Activated CD4-positive, alpha-beta T cell treated with anti-CD3 and anti-CD28 coated beads, Interleukin-2, amount 10 ng/mL, durations not matched to agents 24 days and 14 days (primary cell): ENCODE measurements around the gene RIMS3. TPM values are rescaled to one million over a fixed set of nuclear protein-coding genes. Genes with fewer than 3 reads are reported as not detected.
A peak's percentile ranks its signal among the peaks of the same experiment; 100 is the strongest.

Source experiments
- DNase-seq: peaks from one replicate; pipeline ENCODE4 v3.0.0; 2022
- H3K27ac Mint-ChIP-seq: one replicate; pipeline ENCODE4 v1.8.0; 2022; ENCODE audit warnings: mild to moderate bottlenecking, mixed read lengths
- H3K27me3 Mint-ChIP-seq: one replicate; pipeline ENCODE4 v1.8.0; 2022; ENCODE audit warnings: mixed read lengths
- H3K36me3 Mint-ChIP-seq: one replicate; pipeline ENCODE4 v1.8.0; 2022; ENCODE audit warnings: low read depth, mild to moderate bottlenecking, mixed read lengths
- H3K4me1 Mint-ChIP-seq: one replicate; pipeline ENCODE4 v1.8.0; 2021; ENCODE audit warnings: mixed read lengths
- H3K4me3 Mint-ChIP-seq: one replicate; pipeline ENCODE4 v1.8.0; 2022; ENCODE audit warnings: mild to moderate bottlenecking, moderate library complexity, mixed read lengths
- H3K9me3 Mint-ChIP-seq: one replicate; pipeline ENCODE4 v1.8.0; 2021; ENCODE audit warnings: mixed read lengths
- intact Hi-C: fragments of 100-400 bp; cut with micrococcal nuclease; formaldehyde crosslinking; loops from one replicate; pipeline ENCODE4 v1.15.1; 2023
- total RNA-seq: library from RNA; stranded (reverse); gene quantifications from 2 replicates; pipeline ENCODE4 v1.2.3, GENCODE V29; 2022

Gene RIMS3
- total RNA-seq, 1 donor from 2014 or later, result 2.0 TPM

DNA sequence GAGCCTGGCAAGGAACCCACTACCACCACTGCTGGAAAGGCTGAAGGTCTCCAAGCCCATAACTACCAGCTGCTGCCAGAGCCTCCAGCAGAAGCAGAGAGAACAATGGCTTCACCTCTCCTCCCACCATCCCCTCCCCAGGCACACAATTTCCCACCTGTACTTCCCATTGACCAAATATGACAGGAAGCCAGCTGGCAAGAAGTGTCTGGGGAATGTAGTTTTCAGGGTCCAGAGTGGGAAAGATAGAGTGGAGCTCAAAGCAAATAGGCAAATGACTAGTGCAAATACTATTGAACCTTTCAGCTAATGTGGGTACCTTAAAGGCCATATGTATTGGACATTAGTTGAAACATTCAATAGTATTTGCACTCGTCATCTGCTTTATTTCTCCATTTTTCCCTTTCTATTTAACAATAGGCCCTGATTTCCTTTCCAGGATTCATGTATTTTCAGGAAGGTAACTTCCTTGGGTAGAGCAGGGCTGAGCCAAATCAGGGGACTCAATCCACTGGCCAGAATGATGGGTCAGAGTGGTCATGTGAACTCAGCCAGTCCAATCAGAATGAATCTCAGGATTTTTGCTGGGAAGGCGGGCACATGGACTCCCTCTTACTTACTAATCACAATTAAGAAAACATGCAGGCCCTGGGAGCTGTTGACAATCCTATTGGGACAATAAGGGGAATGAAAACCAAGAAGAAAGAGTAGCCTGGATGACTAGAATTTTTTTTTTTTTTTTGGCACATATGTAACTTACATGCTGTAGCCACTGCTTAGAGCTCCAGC lies 13.9 kb upstream of the RIMS3 start:
- intact Hi-C loops, result no loop called here
- no peaks in the 10 kb centered on the region for H3K9me3 Mint-ChIP-seq
- H3K27me3 Mint-ChIP-seq, result peaks cover 10% of the 10 kb centered on the region
- peaks cover 4% of the 10 kb centered on the region for H3K36me3 Mint-ChIP-seq
- H3K4me1 Mint-ChIP-seq, result peaks cover 4% of the 10 kb centered on the region
- DNase-seq, result no peak
- H3K27ac Mint-ChIP-seq, result no peak overlapping the region
- no peak overlapping the region for H3K4me3 Mint-ChIP-seq

DNA sequence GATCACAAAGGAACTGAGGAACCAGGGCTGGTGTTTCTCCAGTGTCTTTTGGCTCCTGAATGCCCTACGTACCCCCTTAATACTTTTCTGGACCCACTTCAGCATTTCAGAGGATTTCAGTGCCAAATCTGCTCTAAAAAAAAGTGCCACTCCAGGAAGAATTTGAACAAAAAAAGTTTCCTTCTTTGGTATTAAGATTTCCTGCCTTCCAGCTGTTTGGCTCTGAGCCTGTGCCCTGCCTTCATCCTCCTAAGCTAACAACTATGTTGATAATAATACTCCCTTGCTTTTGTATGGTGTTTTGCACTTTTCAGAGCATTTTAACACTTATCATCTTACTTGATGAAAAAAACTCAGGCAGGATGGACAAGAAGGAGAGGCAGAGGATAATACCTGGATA lies 11.0 kb upstream of the RIMS3 start:
- Mint-ChIP-seq H3K27me3 (peaks cover 16% of the 10 kb centered on the region), H3K9me3 (no peaks in the 10 kb centered on the region), H3K4me1 (peaks cover 4% of the 10 kb centered on the region), H3K36me3 (no peaks in the 10 kb centered on the region), H3K4me3 (no peak overlapping the region), H3K27ac (no peak overlapping the region)
- DNase-seq, result no peak
- intact Hi-C loops, result no loop called here

DNA sequence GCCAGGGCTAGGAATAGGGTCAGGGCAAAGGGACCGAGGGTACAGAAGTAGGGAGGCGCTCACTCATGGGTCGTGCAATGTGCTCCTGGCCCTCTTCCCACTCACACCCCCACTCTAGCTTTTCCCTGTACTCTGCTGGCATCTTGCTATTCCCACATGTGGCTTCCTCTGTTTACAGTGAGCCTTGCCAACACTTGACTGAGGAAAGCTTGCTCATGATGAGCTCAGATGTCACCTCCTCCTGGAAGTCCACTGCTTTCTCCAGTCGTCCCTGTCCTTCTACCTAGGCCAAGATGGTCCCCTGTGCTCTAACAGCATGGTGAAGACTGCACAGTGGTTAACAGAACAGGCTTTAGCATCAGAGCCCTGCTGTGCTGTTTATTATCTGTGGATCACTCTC lies 8.0 kb upstream of the RIMS3 start:
- Mint-ChIP-seq H3K4me1 (peaks cover 4% of the 10 kb centered on the region), H3K9me3 (no peaks in the 10 kb centered on the region), H3K27ac (no peak overlapping the region), H3K4me3 (no peak overlapping the region), H3K36me3 (no peaks in the 10 kb centered on the region), H3K27me3 (peaks cover 25% of the 10 kb centered on the region)
- DNase-seq, result no peak
- intact Hi-C loops, result no loop called here

- Mint-ChIP-seq H3K4me3 (peak overlapping the region; percentile 70), H3K36me3 (no peaks in the 10 kb centered on the region)
Observed at GRCh38 chr1:40668769-40669525, 3.5 kb upstream of the RIMS3 start.

GRCh38 chr1:40664791-40665190 lies 691 bp downstream of the RIMS3 start:
- no peak overlapping the region for H3K27ac Mint-ChIP-seq
- peaks cover 3% of the 10 kb centered on the region for H3K27me3 Mint-ChIP-seq
- H3K4me1 Mint-ChIP-seq, result peaks cover 26% of the 10 kb centered on the region
- H3K4me3 Mint-ChIP-seq, result peak overlapping the region; percentile 82
- H3K9me3 Mint-ChIP-seq, result no peaks in the 10 kb centered on the region
- DNase-seq, result no peak
- intact Hi-C loops, result loop anchor here (1.0 to 10.0 kb wide), 4 partner anchors 37 to 520 kb away; partner anchors contain the start of gene CITED4
- no peaks in the 10 kb centered on the region for H3K36me3 Mint-ChIP-seq

More at GRCh38 chr1:40668769-40669525, 3.5 kb upstream of the RIMS3 start:
- peaks cover 14% of the 10 kb centered on the region for H3K27me3 Mint-ChIP-seq
- intact Hi-C loops, result loop anchor here (1.0 to 10.0 kb wide), 5 partner anchors 22 to 524 kb away; partner anchors contain the start of genes CITED4 and NFYC
- H3K4me1 Mint-ChIP-seq, result peaks cover 13% of the 10 kb centered on the region
- no peaks in the 10 kb centered on the region for H3K9me3 Mint-ChIP-seq
- DNase-seq, result peak; percentile 95
- peak overlapping the region; percentile 15 for H3K27ac Mint-ChIP-seq

DNA sequence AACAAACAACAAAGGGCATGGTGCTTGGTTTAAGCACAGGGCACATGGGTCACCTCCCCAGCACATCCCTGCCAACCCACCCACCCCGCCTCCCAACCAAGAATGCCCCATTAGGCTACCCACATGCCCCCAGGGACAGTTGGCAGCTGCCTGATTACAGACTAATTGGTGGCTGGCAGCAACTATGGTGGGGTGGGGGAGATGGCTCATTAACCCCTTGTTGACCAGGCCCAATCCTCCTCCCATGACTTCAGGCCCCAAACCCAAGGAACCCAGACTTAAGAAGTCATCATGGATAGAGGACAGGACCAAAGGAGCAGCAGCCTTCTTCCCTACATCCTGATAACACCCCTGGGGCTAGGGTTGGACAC lies 1.3 kb downstream of the RIMS3 start:
- H3K4me1 Mint-ChIP-seq, result peaks cover 26% of the 10 kb centered on the region
- DNase-seq, result no peak

DNA sequence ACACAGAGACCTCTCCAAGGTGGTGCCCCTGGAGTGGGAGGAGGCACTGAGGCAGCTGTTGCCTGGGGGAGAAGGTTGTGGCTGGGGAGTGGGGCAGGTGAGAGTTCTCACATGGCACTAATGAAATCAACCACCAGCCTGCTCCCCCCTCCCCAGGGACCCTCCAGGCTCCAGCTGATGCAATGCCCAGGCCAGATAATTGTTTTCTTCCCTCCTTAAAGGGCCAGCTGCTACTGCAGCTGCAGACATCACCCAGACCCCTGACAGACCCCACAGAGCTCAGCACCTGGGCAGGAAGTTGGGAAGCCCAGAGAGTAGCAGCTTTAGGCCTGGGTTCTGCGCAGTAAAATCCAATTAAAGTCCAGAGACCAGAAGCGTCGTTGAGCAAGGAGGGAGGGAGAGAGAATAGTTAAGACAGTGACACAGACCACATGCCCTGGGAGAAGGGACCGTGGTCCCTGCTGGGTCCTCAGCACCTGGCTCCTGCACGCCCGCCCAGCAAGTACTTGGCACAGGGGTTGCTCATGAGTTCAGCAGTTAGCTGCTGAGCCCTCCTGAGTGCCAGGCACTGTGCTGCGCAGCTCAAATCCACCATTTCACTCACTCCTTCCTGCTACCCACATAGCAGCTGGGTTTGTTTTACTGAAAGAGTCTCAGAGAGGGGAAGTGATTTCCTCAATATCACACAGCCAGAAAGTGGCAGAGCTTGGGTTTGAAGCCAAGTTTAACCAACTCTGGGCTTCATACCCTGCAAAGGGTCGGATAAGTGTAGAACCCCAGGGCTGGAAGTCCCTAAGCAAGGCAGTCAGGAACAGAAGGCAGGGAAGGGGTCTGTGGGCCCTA lies 1.9 kb downstream of the RIMS3 start:
- H3K9me3 Mint-ChIP-seq, result no peaks in the 10 kb centered on the region
- intact Hi-C loops, result loop anchor here (10.0 kb wide), 1 partner anchor 519 kb away; no protein-coding TSS in a partner anchor
- H3K36me3 Mint-ChIP-seq, result no peaks in the 10 kb centered on the region
- no peak overlapping the region for H3K27ac Mint-ChIP-seq
- H3K4me1 Mint-ChIP-seq, result peaks cover 23% of the 10 kb centered on the region
- no peak for DNase-seq
- peaks cover 2% of the 10 kb centered on the region for H3K27me3 Mint-ChIP-seq
- H3K4me3 Mint-ChIP-seq, result peak overlapping the region; percentile 43

More for the DNA sequence above, 1.3 kb downstream of the RIMS3 start:
- Mint-ChIP-seq H3K27me3 (peaks cover 2% of the 10 kb centered on the region), H3K4me3 (peak overlapping the region; percentile 52), H3K9me3 (no peaks in the 10 kb centered on the region), H3K36me3 (no peaks in the 10 kb centered on the region), H3K27ac (no peak overlapping the region)
- intact Hi-C loops, result loop anchor here (10.0 kb wide), 1 partner anchor 519 kb away; no protein-coding TSS in a partner anchor

- no peak for DNase-seq
- Mint-ChIP-seq H3K36me3 (no peaks in the 10 kb centered on the region), H3K27ac (no peak overlapping the region), H3K4me1 (peaks cover 21% of the 10 kb centered on the region), H3K4me3 (no peak overlapping the region), H3K9me3 (no peaks in the 10 kb centered on the region), H3K27me3 (peaks cover 2% of the 10 kb centered on the region)
- intact Hi-C loops, result loop anchor here (10.0 kb wide), 1 partner anchor 518 kb away; no protein-coding TSS in a partner anchor
Observed at GRCh38 chr1:40662864-40663263, 2.6 kb downstream of the RIMS3 start.

DNA sequence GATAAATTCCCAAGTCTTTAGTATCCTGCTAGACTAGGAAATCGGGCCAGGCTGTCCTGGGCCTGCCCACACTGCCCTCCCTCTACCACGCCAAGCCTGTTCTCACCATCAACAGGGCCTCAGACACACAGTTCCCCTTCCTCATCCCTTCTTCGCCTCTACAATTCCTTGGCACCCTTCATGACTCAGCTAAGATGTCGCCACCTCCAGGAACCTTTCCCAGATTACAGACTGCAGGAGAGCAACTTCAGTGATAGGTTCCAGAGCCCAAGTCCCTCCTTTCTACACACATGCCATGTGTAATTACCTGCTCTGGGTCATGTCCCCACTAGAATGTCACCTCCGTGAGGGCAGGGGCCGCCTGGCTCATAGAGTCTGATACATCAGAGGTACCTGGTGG lies 3.3 kb downstream of the RIMS3 start:
- Mint-ChIP-seq H3K9me3 (no peaks in the 10 kb centered on the region), H3K4me3 (no peak overlapping the region), H3K27me3 (peaks cover 2% of the 10 kb centered on the region), H3K36me3 (no peaks in the 10 kb centered on the region), H3K27ac (no peak overlapping the region), H3K4me1 (peaks cover 21% of the 10 kb centered on the region)
- DNase-seq, result no peak
- intact Hi-C loops, result loop anchor here (10.0 kb wide), 1 partner anchor 517 kb away; no protein-coding TSS in a partner anchor

- H3K9me3 Mint-ChIP-seq, result no peaks in the 10 kb centered on the region
- no peaks in the 10 kb centered on the region for H3K36me3 Mint-ChIP-seq
- H3K4me1 Mint-ChIP-seq, result peaks cover 21% of the 10 kb centered on the region
- no peak overlapping the region for H3K4me3 Mint-ChIP-seq
- no peak overlapping the region for H3K27ac Mint-ChIP-seq
- peaks cover 2% of the 10 kb centered on the region for H3K27me3 Mint-ChIP-seq
- intact Hi-C loops, result loop anchor here (10.0 kb wide), 1 partner anchor 517 kb away; no protein-coding TSS in a partner anchor
- DNase-seq, result no peak
Observed at GRCh38 chr1:40661678-40662077, 3.8 kb downstream of the RIMS3 start.

DNA sequence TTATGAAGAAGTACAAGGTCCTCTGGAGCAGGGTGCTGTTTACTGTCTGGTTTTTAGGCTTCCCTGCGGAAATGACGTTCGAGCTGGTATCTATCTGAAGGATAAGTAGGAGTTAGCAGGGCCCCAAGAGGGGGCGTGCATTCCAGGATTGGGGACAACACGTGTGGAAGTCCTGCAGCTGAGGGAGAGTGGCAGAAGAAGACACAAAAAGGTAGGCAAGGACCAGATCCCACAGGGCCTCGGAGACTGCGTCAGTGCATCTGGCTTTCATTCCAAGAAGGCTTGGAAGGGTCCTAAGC lies 5.9 kb downstream of the RIMS3 start:
- peaks cover 16% of the 10 kb centered on the region for H3K4me1 Mint-ChIP-seq
- peaks cover 2% of the 10 kb centered on the region for H3K27me3 Mint-ChIP-seq
- H3K36me3 Mint-ChIP-seq, result no peaks in the 10 kb centered on the region
- H3K9me3 Mint-ChIP-seq, result no peaks in the 10 kb centered on the region
- no peak overlapping the region for H3K4me3 Mint-ChIP-seq
- DNase-seq, result no peak
- no peak overlapping the region for H3K27ac Mint-ChIP-seq
- intact Hi-C loops, result no loop called here

GRCh38 chr1:40658751-40659648 lies 6.5 kb downstream of the RIMS3 start:
- H3K27ac Mint-ChIP-seq, result no peak overlapping the region

DNA sequence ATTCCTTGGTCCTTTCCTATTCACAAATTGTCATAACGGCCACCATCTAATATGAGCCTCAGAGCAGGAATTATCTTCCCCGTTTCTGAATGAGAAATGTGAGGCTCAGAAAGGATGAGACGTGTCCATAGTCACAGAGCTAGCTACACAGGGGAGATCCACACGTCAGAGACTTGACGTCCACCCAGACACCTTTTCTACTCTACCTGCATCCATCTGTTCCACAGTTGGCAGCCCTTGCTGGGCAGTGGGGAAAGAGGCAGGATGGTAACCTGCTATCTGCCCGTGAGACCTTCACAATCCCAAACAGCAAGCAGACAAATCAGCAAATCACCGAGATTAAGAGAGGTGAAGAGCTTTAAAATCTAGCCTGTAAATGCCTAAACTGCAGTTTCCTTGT lies 8.4 kb downstream of the RIMS3 start:
- Mint-ChIP-seq H3K27ac (no peak overlapping the region), H3K4me3 (no peak overlapping the region), H3K4me1 (no peaks in the 10 kb centered on the region), H3K36me3 (no peaks in the 10 kb centered on the region), H3K9me3 (no peaks in the 10 kb centered on the region), H3K27me3 (peaks cover 2% of the 10 kb centered on the region)
- DNase-seq, result no peak
- intact Hi-C loops, result no loop called here

More at GRCh38 chr1:40658751-40659648, 6.5 kb downstream of the RIMS3 start:
- no peak for DNase-seq
- H3K9me3 Mint-ChIP-seq, result no peaks in the 10 kb centered on the region
- intact Hi-C loops, result no loop called here
- peaks cover 2% of the 10 kb centered on the region for H3K27me3 Mint-ChIP-seq
- peaks cover 13% of the 10 kb centered on the region for H3K4me1 Mint-ChIP-seq
- H3K4me3 Mint-ChIP-seq, result no peak overlapping the region
- H3K36me3 Mint-ChIP-seq, result no peaks in the 10 kb centered on the region
